ENCODE measurements around the gene RETN.

DNA sequence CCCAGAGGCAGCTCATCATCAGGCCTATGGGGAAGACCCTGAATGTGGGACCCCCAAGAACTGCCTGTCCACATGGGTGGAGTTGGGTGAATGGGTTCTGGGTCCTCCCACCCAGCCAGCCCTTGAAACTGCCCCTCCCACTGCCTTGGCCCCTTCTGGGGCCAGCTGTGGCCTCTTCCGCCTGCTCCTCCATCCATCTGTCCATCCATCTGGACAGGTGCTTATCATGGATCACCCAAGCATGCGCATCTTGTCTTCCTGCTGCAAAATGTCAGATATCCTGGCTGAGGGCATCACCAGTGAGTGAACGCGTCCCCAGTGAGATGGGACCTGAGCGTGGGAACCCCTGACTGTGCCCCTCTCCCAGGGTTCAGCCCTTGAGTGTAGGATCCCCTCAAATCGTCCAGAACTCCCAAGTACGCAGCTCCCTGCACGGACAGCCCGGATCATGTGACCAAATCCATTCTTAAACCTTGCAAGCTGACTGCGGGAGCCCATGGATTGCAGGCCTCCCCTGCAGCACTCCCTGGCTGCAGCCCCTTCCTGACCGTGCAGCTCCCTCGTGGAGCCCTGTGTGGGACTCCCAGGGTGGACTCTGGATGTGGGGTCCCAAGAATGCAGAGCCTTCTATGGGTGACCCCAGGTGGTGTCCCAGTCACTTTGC is 29.9 kb upstream of the RETN start:
- TF ChIP-seq, protein P1, sequence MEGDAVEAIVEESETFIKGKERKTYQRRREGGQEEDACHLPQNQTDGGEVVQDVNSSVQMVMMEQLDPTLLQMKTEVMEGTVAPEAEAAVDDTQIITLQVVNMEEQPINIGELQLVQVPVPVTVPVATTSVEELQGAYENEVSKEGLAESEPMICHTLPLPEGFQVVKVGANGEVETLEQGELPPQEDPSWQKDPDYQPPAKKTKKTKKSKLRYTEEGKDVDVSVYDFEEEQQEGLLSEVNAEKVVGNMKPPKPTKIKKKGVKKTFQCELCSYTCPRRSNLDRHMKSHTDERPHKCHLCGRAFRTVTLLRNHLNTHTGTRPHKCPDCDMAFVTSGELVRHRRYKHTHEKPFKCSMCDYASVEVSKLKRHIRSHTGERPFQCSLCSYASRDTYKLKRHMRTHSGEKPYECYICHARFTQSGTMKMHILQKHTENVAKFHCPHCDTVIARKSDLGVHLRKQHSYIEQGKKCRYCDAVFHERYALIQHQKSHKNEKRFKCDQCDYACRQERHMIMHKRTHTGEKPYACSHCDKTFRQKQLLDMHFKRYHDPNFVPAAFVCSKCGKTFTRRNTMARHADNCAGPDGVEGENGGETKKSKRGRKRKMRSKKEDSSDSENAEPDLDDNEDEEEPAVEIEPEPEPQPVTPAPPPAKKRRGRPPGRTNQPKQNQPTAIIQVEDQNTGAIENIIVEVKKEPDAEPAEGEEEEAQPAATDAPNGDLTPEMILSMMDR (IDR thresholded peaks at IDR 0.05), result no peak
- TF ChIP-seq POLR2A (IDR thresholded peaks at IDR 0.05), result no peak

All from Peyer's patch (tissue), 4 donors.